Measurements from ENCODE around the gene HIF1A. TPM values are rescaled to one million over a fixed set of nuclear protein-coding genes. Genes with fewer than 3 reads are reported as not detected.

The HIF1A gene
- total and polyA plus RNA-seq, 2 of the 13 experiments (the other 11 are each of a cell fraction or from before 2014, with no cell fraction given): 41.0 to 126 TPM

DNA sequence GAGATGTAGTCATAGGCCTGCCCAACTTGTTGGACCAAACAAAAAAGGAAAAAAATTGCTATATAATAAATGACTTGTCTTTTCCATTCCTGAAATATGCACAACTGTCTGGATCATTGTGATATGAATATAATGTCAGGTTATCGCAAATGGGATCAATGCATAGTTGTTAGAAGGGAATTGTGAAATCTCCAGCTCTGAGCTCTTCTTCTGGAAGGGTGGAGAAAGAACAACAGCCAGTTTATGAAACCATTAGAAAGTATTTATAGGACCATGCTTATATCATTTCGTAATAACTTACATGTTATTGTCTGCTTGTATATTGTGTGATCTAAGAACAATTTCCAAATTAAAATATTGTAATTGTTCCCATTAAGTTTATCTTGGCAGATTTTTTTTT, 35.7 kb upstream of the HIF1A start:
- Histone ChIP-seq H3K4me1 (ENCODE audit: insufficient read depth, low read length) (peaks cover 9% of the 10 kb centered on the region), H3K9ac (ENCODE audit: insufficient read depth, low read depth, low read length) (no peak overlapping the region), H4K20me1 (ENCODE audit: insufficient read depth, low read length) (no peaks in the 10 kb centered on the region), H3K9me3 (ENCODE audit: low read length) (no peaks in the 10 kb centered on the region), H3K79me2 (ENCODE audit: insufficient read depth, low read length) (no peaks in the 10 kb centered on the region), H2AFZ (ENCODE audit: low read length) (no peak overlapping the region), H3K4me2 (ENCODE audit: low read depth, low read length) (no peak overlapping the region), H3K4me3 (replicated peaks in 1 of 3; ENCODE audit: insufficient read depth in 1 of 3, low read depth in 2 of 3, low read length in 3 of 3) (no peak overlapping the region), H3K27me3 (ENCODE audit: control insufficient read depth in 1 of 2, insufficient read depth in 2 of 2, low read length in 2 of 2) (no peaks in the 10 kb centered on the region), H3K27ac (ENCODE audit: extremely low read length, insufficient read depth, low read length) (no peak overlapping the region), H3K36me3 (replicated peaks in 1 of 2; ENCODE audit: control insufficient read depth in 1 of 2, insufficient read depth in 2 of 2, low read length in 2 of 2) (no peaks in the 10 kb centered on the region; a peak in 1 of 5 replicates)
- WGBS (ENCODE audit: low lambda C conversion rate): 17% methylated on average over 2 of the region's 2 CpGs
- intact Hi-C loops (cut with micrococcal nuclease; ENCODE audit: unreplicated experiment) (no loop called here), in situ Hi-C loops (cut with HindIII; ENCODE audit: extremely low pct_ligation_motif_present, low pct_unique_long_range_greater_than_20kb) (no loop called here)
- FAIRE-seq (no peak), DNase-seq (ENCODE audit: low spot score) (no peak), ATAC-seq (no peak)
- TF ChIP-seq CEBPB (IDR thresholded peaks at IDR 0.05; ENCODE audit: borderline replicate concordance, low read depth, low read length) (peak; percentile 16; the same call in 1 of the 2 replicates), ZNF24 (IDR thresholded peaks at IDR 0.05) (no peak)
- TF ChIP-seq, protein P1, sequence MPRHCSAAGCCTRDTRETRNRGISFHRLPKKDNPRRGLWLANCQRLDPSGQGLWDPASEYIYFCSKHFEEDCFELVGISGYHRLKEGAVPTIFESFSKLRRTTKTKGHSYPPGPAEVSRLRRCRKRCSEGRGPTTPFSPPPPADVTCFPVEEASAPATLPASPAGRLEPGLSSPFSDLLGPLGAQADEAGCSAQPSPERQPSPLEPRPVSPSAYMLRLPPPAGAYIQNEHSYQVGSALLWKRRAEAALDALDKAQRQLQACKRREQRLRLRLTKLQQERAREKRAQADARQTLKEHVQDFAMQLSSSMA (CRISPR knock-in tag; IDR thresholded peaks at IDR 0.05): no peak
- POLR2A ChIA-PET: interaction anchor here (0.9 kb wide), 1 partner anchor 38 kb away, joined by 4 read pairs; no protein-coding TSS in a partner anchor
- CTCF ChIA-PET (ENCODE audit: low intra/inter-chr PET ratio, low total read pairs): no interaction called here
- BruUV-seq (replicated peaks): no TSS peak

DNA sequence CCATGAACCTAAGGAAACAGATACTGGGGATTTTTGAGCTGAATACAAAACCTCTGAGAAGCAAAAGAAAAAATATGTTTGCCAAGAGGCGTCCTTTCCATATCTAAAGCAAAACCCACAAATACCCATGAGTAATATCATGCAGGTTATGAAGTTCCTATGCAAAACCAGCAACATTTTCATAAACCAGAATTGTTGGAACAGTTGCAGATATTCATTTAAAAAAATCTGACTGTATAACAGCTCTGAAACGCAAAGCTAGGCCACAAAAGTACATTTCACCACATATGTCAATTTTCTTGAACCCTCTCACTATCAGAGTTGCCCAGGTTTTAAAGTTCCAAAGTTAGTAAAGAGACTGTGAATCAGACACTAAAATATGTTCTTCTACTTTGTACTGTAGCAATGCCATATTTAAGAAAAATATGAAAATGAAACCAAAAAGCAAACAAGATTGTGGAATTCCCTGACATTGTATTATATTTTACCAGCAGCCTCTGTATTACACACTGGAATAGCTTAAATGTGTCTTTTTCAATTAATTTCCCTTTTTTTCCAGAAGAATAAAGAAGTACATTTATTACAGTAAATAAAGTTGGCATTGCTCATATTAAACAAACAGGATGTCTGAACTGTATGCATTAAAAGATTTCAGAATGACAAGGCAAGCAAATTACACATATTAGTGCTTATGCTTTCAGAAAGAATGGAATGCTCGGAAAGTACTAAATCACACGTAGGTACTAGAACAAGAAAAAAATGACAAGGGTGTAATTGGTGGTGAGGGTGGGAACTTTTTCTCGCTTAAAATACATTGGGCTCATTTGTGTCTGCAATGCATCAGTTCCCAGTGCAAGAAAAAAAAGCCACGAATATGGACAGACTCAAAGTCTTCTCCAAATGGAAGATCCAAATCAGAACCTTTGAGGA, 33.6 kb upstream of the HIF1A start:
- Histone ChIP-seq H2AFZ (ENCODE audit: low read length) (no peak overlapping the region), H3K9me3 (ENCODE audit: low read length) (no peaks in the 10 kb centered on the region), H3K36me3 (replicated peaks in 1 of 2; ENCODE audit: control insufficient read depth in 1 of 2, insufficient read depth in 2 of 2, low read length in 2 of 2) (no peaks in the 10 kb centered on the region; a peak in 1 of 5 replicates), H4K20me1 (ENCODE audit: insufficient read depth, low read length) (no peaks in the 10 kb centered on the region), H3K9ac (ENCODE audit: insufficient read depth, low read depth, low read length) (no peak overlapping the region), H3K4me1 (ENCODE audit: insufficient read depth, low read length) (peaks cover 9% of the 10 kb centered on the region), H3K79me2 (ENCODE audit: insufficient read depth, low read length) (no peaks in the 10 kb centered on the region), H3K4me2 (ENCODE audit: low read depth, low read length) (no peak overlapping the region), H3K4me3 (replicated peaks in 1 of 3; ENCODE audit: insufficient read depth in 1 of 3, low read depth in 2 of 3, low read length in 3 of 3) (no peak overlapping the region), H3K27me3 (ENCODE audit: control insufficient read depth in 1 of 2, insufficient read depth in 2 of 2, low read length in 2 of 2) (no peaks in the 10 kb centered on the region), H3K27ac (ENCODE audit: extremely low read length, insufficient read depth, low read length) (no peak overlapping the region)
- FAIRE-seq (no peak), DNase-seq (ENCODE audit: low spot score) (no peak), ATAC-seq (no peak)
- ChIA-PET POLR2A (no interaction called here), CTCF (ENCODE audit: low intra/inter-chr PET ratio, low total read pairs) (no interaction called here)
- intact Hi-C loops (cut with micrococcal nuclease; ENCODE audit: unreplicated experiment) (no loop called here), in situ Hi-C loops (cut with HindIII; ENCODE audit: extremely low pct_ligation_motif_present, low pct_unique_long_range_greater_than_20kb) (no loop called here)
- no TSS peak for BruUV-seq (replicated peaks)
- WGBS (ENCODE audit: low lambda C conversion rate): 78% methylated on average over 6 of the region's 6 CpGs
- TF ChIP-seq FOXA1 (IDR thresholded peaks at IDR 0.05) (no peak), FOXA1 (CRISPR knock-in tag; IDR thresholded peaks at IDR 0.05) (no peak), ZNF33B (CRISPR knock-in tag; IDR thresholded peaks at IDR 0.05) (no peak), ZNF766 (CRISPR knock-in tag; IDR thresholded peaks at IDR 0.05; ENCODE audit: borderline replicate concordance) (no peak), ZNF256 (CRISPR knock-in tag; conservative IDR thresholded peaks at IDR 0.05) (no peak), ZFP62 (CRISPR knock-in tag; IDR thresholded peaks at IDR 0.05) (no peak), FOXP1 (IDR thresholded peaks at IDR 0.05) (no peak), FOXP1 (CRISPR knock-in tag; IDR thresholded peaks at IDR 0.05) (no peak), ZFP41 (CRISPR knock-in tag; IDR thresholded peaks at IDR 0.05; ENCODE audit: borderline replicate concordance) (no peak), ZNF749 (CRISPR knock-in tag; IDR thresholded peaks at IDR 0.05; ENCODE audit: borderline replicate concordance) (no peak), ZNF746 (CRISPR knock-in tag; IDR thresholded peaks at IDR 0.05) (no peak)
- TF ChIP-seq, protein P2, sequence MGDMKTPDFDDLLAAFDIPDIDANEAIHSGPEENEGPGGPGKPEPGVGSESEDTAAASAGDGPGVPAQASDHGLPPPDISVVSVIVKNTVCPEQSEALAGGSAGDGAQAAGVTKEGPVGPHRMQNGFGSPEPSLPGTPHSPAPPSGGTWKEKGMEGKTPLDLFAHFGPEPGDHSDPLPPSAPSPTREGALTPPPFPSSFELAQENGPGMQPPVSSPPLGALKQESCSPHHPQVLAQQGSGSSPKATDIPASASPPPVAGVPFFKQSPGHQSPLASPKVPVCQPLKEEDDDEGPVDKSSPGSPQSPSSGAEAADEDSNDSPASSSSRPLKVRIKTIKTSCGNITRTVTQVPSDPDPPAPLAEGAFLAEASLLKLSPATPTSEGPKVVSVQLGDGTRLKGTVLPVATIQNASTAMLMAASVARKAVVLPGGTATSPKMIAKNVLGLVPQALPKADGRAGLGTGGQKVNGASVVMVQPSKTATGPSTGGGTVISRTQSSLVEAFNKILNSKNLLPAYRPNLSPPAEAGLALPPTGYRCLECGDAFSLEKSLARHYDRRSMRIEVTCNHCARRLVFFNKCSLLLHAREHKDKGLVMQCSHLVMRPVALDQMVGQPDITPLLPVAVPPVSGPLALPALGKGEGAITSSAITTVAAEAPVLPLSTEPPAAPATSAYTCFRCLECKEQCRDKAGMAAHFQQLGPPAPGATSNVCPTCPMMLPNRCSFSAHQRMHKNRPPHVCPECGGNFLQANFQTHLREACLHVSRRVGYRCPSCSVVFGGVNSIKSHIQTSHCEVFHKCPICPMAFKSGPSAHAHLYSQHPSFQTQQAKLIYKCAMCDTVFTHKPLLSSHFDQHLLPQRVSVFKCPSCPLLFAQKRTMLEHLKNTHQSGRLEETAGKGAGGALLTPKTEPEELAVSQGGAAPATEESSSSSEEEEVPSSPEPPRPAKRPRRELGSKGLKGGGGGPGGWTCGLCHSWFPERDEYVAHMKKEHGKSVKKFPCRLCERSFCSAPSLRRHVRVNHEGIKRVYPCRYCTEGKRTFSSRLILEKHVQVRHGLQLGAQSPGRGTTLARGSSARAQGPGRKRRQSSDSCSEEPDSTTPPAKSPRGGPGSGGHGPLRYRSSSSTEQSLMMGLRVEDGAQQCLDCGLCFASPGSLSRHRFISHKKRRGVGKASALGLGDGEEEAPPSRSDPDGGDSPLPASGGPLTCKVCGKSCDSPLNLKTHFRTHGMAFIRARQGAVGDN (CRISPR knock-in tag; IDR thresholded peaks at IDR 0.05): no peak

All from HepG2 (cell line).